HL-60 (cell line): Measurements from ENCODE around the gene HMGXB4.

ENCODE experiments used
- DNase-seq, 2 experiments: peaks; one replicate each; pipeline ENCODE4 v3.0.0-alpha.2; 2010 to 2020; ENCODE audit warnings: low read depth in 1 of 2, low spot score in 1 of 2
- H3K27ac ChIP-seq: fragments of 250-450 bp; sonication (Bioruptor Pico); replicated peaks from 2 replicates; pipeline ENCODE4 v1.5.1; 2020; ENCODE audit warnings: mild to moderate bottlenecking, moderate library complexity
- H3K27me3 ChIP-seq: fragments of 250-450 bp; sonication (Bioruptor Pico); 2 replicates; pipeline ENCODE4 v1.5.1; 2021; ENCODE audit warnings: mild to moderate bottlenecking, moderate library complexity; ENCODE audit not compliant: insufficient read depth, poor library complexity, severe bottlenecking
- H3K4me3 ChIP-seq: replicated peaks from 2 replicates; pipeline ENCODE4 v1.5.1; 2011; ENCODE audit warnings: mild to moderate bottlenecking, control low read depth, low read length; ENCODE audit not compliant: insufficient read depth
- CTCF ChIP-seq: IDR thresholded peaks from one replicate; pipeline ENCODE4 v1.5.1; 2011; ENCODE audit warnings: low read length, control low read depth, inconsistent platforms; ENCODE audit not compliant: insufficient read depth
- GABPA ChIP-seq: IDR thresholded peaks from 2 replicates; pipeline ENCODE4 v1.6.1; 2012; ENCODE audit warnings: low read depth
- POLR2AphosphoS5 ChIP-seq: IDR thresholded peaks from 2 replicates; pipeline ENCODE4 v1.6.1; 2012; ENCODE audit warnings: low read depth
- REST ChIP-seq: IDR thresholded peaks from 2 replicates; pipeline ENCODE4 v1.6.1; 2012; ENCODE audit warnings: low read depth; ENCODE audit not compliant: insufficient replicate concordance
- SPI1 ChIP-seq: IDR thresholded peaks from 2 replicates; pipeline ENCODE4 v1.6.1; 2012; ENCODE audit warnings: low read depth, mild to moderate bottlenecking, borderline replicate concordance
- long read RNA-seq: library from polyadenylated mRNA; unstranded; transcript quantifications from one replicate; pipeline ENCODE4 v2.0.0, GENCODE V29; 2020

HMGXB4 gene
- long read RNA-seq, full-length matches to known transcripts, result 36 of 69 reads
- long read RNA-seq, partial matches to known transcripts, result 28 of 69 reads
- long read RNA-seq, other reads (novel, unspliced or antisense), result 5 of 69 reads

GRCh38 chr22:35257321-35258190 is at the start of gene HMGXB4:
HMGXB4 (plus strand) TSS chr22:35257493; CDS start chr22:35262391, 4,898 bp downstream.
- peak; percentile 70 for TF ChIP-seq REST
- peak; percentile 79 for TF ChIP-seq POLR2AphosphoS5
- TF ChIP-seq GABPA, result no peak
- H3K27me3 ChIP-seq, result no peaks in the 10 kb centered on the region
- H3K27ac ChIP-seq, result peak within 1 kb of the TSS; percentile 81
- peak; percentile 72 to 88 for DNase-seq
- peak within 1 kb of the TSS; percentile 60 for H3K4me3 ChIP-seq

- Histone ChIP-seq H3K4me3 (no peak overlapping the region), H3K27me3 (no peaks in the 10 kb centered on the region), H3K27ac (no peak overlapping the region)
- no peak for TF ChIP-seq SPI1
- no peak for TF ChIP-seq CTCF
- TF ChIP-seq GABPA, result no peak
- TF ChIP-seq REST, result no peak
- TF ChIP-seq POLR2AphosphoS5, result no peak
- no peak for DNase-seq
These were observed 49.3 kb upstream of the HMGXB4 start for GRCh38 chr22:35208003-35208402.

- H3K27me3 ChIP-seq, result no peaks in the 10 kb centered on the region
- DNase-seq, result no peak
- H3K27ac ChIP-seq, result no peak overlapping the region
- H3K4me3 ChIP-seq, result no peak overlapping the region
- TF ChIP-seq REST, result no peak
- TF ChIP-seq POLR2AphosphoS5, result no peak
- no peak for TF ChIP-seq GABPA
These were observed 48.1 kb upstream of the HMGXB4 start for GRCh38 chr22:35209203-35209602.

- DNase-seq, result no peak
- no peak overlapping the region for H3K4me3 ChIP-seq
- TF ChIP-seq POLR2AphosphoS5, result no peak
- TF ChIP-seq REST, result no peak
- no peak for TF ChIP-seq SPI1
- no peak for TF ChIP-seq GABPA
- no peak for TF ChIP-seq CTCF
These were observed 45.3 kb upstream of the HMGXB4 start for GRCh38 chr22:35212009-35212408.

More at GRCh38 chr22:35212009-35212408, 45.3 kb upstream of the HMGXB4 start:
- Histone ChIP-seq H3K27ac (no peak overlapping the region), H3K27me3 (no peaks in the 10 kb centered on the region)
